KBM-7 (cell line): Measurements from ENCODE around the gene POLE4.

ENCODE experiments used
- DNase-seq: peaks from one replicate; pipeline ENCODE4 v3.0.0-alpha.2; 2015
- in situ Hi-C: fragments of 300-500 bp; cut with MboI; formaldehyde crosslinking; loops from 2 replicates; pipeline ENCODE4 v1.14.3; 2020; ENCODE audit warnings: low sequenced_read_pairs, low pct_unique_long_range_greater_than_20kb, mixed read lengths

Gene POLE4

DNA sequence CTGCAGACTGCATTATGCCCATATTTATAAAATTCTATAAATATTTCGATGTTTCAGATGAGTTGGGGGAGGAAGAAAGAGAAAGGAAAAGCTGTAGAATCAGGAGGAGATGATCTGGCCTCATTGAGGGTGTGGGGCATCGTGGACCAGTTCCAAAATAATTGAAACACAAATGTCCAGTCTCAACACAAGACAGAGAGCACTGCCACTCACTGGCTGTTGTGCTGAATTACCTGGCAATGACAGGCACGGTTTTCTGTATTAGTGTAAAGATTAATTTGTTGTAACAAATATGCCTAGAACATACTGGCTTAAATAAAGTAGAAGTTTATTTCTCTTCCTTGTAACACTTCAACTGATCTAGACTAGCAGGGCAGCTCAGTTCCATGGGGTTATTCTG is 24.1 kb downstream of the POLE4 start:
- DNase-seq: no peak
- in situ Hi-C loops: no loop called here

DNA sequence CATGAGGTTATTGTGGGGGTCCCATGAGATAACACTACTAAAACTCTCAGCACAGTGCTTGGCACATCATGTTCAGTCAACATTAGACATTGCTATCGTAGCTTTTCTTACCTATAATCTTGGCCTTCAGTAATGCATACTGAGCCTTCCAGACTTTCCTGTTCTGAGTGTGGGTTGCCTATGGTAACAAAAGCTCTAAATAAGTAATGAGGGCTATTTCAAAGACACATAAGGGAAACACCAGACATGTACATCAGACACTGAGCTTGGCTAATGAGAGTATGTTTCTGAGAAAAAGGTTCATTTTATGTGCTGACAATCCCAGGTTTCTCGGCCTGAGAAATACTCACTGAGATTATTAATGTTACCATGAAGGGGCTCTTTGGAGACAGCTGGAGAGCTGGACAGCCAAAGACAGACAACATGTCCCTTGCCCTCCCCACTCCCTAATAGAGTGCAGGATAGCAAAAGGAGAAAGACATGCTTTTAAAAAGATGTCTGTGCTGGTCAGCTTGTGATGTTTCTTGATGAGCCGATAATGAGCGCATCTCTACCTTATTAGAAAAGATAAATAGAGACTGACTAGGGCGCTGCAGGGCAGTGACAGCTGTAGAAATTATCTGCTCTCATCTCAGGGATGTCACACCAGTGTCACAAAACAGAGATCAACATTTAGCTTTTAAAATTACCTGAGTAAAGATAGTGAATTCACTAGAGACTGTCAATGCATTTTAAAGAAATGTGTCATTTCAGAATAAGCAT is 25.4 kb downstream of the POLE4 start:
- in situ Hi-C loops: no loop called here
- no peak for DNase-seq

DNA sequence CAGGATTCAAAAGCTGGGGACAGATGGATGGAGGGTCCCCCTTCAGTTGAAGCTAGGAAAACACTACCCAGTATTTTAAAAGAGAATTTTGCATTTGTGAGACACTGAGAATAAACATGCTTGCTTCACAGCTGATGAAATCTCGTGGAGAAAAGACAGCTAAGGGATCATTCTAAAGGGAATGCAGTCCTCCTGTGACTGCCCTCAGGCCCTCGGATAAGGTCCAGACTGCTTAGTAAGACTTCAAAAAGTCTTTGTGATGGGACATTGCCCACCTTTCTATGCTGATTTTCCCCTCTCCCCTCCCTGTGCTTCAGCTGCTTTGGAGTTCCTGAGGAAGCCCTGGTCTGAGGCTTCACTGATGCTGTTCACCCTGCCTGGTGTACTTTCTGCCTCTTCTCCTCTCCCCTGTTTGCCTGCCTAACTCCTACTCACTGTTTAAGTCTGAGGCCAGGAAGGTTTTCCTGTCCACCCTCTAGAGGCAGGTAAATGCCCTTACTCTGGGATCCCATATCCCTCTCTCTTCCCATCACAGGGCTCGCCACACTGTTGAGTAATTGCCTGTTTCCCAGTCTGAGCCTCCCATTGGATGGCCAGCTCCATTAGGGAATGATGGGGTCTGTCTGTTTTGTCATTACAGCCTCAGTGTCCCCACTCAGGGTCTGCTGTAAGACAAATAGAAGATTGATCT is 26.6 kb downstream of the POLE4 start:
- DNase-seq: no peak
- in situ Hi-C loops: no loop called here

DNA sequence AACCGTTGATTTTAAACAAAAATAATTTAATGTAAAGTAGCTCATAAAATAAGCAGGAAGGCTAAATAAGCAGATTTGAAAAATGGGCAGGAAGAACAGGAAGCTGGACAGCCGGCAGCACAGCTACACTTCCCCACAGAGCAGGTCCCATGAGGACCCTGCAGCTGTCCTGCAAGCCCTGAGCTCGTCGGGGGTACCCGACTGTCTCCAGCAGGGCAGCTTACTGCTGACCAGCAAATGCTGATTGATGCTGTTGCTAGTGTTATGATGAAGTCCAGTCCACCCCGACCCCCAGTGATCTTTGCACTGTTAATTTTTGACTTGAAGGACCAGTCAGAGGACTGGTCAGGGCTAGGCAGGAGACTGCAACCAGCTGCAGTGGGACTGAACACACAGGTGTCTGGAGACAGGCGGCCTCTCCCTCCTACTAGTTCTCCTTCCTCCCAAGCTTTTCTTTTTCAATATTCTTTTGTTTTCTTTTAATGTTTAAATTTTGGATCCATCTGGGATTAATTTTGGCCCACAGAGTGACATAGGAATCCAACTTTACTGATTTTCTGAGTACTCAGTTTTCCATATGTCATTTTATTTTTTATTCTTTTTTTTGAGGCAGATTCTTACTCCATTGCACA is 27.7 kb downstream of the POLE4 start:
- DNase-seq: no peak
- in situ Hi-C loops: no loop called here

DNA sequence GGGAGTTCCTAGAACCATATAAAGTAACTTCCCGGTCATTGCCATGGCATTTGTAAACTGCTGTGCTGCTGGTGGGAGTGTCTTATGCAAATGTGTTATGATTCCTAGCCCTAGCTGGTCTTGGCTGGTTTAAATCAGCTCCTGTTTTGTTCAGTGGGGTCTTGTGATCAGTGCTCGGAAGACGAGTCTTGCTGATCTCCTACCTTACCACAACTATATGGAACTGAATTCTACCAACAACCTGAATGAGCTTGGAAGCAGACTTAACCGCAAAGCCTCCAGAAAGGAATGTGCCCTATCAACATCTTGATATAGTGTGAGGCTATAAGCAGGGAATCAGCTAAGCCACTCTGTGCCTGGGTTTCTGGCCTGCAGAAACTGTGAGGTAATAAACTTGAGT is 33.5 kb downstream of the POLE4 start:
- DNase-seq: no peak
- in situ Hi-C loops: no loop called here

DNA sequence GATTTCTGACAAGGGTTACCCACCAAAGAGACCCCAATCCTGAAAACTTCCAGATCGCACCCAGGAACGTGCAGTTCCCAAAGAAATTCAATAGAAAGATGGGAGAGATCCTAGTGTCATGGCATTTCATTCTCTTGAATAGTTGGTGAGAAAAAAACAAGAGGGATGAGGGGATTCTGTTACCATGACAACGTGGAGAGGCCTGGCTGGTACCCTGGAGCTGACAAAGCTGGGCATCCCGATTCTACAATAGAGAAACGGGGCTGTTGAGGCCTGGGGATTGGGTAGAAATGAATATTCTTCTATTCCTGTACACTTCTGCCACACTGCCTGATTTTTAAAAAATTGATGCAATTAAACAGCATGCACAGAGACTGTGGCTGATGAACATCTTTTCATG is 41.0 kb downstream of the POLE4 start:
- no peak for DNase-seq

DNA sequence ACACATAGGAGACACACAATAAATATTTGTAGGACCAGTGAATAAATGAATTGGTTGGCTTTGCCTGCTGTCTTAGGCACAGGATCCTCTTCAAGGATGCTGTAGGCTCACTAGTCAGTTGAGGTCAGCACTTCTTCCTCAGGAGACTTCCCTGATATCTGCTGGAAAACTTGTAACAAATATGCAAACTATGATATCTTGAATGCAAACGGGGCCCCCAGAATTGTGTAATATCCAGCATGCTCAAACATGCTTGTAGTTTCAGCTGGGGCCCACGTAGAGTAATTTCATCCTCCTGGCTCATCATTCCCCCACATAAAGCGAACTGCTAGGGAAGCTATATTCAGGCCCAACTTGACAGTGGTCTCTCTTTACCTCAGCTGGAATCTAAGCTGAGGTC is 43.6 kb downstream of the POLE4 start:
- in situ Hi-C loops: no loop called here
- no peak for DNase-seq

More for the DNA sequence above, 41.0 kb downstream of the POLE4 start:
- in situ Hi-C loops: no loop called here

DNA sequence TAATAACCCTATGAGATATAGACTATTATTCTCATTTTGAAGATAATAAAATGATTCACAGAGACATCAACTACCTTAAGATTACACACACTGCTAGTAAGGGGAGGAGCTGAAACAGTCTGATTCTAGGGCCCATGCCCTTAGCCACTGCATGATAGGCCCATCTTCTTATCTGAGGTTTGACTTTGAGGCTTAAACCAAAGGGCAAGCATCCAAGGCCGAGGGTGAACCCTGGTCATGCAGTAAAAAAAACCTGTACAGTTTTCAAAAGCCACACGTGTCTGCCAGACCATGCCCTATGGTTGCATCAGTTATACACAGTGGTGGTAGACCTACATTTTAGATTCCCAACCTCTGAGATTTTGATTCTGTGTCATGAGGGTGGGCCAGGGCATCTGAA is 44.8 kb downstream of the POLE4 start:
- in situ Hi-C loops: no loop called here
- DNase-seq: no peak

DNA sequence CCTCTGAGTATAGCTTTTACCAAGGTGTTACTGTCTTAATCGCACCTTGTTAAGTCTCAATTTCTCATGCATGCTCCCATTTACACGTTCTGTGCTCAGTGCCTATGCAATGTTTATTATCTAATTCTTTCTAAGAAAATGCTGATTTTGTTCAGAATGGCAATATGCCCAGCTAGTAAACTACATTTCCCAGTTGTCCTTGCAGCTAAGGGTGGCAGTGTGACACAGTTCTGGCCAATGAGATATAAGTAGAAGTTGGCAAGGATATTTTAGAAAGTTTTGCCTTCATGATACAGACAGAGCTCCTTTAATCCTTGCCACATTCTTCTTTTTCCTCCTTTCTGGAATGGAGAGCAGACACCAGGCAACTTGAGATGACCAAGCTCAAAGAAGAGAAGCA is 45.3 kb downstream of the POLE4 start:
- in situ Hi-C loops: no loop called here
- no peak for DNase-seq

DNA sequence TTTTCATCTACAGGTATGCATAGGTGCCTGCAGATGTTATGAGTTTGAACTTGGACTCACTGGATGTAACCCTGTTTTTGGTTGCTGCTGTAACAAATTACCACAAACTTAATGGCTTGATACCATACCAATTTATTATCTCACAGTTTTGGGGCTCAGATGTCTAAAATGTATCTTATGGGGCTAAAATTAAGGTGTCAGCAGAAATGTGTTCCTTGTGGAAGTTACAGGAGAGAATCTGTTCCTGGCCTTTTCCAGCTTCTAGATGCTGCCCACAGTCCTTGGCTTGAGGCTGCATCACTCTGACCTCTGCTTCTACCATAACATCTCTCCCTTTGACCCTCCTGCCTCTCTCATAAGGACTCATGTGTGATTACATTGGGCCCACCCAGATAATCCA is 47.6 kb downstream of the POLE4 start:
- no peak for DNase-seq
- in situ Hi-C loops: no loop called here

DNA sequence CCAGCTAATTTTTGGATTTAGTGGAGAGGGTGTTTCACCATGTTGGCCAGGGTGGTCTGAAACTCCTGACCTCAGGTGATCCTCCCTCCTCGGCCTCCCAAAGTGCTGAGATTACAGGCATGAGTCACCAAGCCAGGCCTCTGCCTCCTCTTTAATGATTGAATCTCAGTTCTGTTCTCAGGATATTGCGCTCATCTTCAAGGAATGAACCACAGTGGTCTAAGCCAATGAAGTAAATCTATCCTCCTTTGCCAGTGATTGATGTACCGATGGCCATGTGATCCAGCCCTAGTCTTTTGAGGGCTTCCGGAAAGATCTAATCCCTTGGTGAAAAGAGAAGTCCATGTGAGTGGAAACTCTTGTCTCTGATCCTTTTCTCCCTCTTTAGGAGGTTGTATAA is 48.6 kb downstream of the POLE4 start:
- in situ Hi-C loops: no loop called here
- no peak for DNase-seq

DNA sequence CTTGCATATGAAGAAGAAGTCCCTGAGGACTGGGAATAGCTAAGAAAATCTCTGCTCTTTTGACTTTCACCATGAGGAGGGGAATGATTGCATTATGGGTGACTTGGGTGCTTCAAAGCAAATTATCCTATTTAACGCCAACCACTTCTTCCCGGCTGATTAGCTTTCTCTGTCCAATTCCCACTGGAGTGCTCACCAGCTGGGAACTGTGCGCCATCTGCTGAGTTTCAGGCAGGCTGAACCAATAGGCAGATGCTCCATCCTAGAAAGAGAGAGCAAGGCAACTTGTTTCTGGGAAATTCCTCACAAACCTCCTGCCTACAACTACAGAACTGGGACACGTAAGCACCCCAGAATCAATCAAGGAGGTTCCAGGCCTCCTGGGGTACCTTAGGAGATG is 49.4 kb downstream of the POLE4 start:
- no peak for DNase-seq
- in situ Hi-C loops: no loop called here

DNA sequence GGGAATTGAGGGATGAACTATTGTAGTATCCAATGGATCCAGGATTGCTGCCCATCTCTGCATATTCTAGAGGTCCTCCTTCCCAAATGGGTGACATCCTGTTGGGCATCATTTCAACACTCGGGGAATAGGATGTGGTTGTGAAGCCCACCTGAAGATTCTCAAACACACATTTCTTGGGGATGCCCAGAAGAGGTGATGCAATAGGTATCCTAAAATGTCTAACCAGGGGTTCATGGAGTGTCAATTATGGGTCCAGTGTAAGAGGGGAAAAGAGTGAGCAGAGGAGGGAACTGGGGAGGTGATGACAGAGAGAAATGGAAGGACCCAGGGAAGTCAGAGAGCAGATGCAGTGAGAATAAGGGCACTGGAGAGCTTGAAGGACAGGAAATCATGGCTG is 52.1 kb downstream of the POLE4 start:
- in situ Hi-C loops: no loop called here
- no peak for DNase-seq

DNA sequence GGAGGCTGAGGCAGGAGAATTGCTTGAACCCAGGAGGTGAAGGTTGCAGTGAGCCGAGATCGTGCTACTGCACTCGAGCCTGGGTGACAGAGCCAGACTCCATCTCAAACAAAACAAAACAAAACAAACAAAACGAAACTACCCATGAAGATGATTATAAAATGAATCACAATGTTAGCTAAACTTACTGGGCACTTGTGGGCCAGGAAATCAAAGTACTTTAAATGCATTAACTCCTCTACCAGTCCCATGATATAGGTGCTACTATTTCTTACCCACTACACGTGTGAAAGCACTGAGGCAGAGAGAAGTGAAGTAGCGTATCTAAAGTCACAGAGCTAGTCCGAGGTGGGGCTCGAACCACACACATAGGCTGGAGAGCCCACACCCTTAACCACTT is 53.6 kb downstream of the POLE4 start:
- DNase-seq: no peak
- in situ Hi-C loops: no loop called here

DNA sequence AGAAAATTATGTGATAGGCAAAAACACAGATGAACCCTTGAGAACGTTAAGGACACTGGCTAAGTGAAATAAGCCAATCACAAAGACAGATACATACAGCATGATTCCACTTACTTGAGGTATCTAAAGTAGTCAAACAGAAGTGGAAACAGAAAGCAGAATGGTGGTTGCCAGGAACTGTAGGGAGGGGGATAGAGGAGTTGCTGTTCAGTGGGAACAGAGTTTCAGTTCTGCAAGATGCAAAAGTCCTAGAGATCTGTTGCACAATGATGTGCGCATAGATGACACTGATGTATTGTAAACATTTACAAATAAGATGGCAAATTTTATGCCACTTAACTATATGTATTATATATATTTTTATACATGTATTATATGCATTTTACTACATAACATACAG is 59.7 kb downstream of the POLE4 start:
- in situ Hi-C loops: no loop called here
- DNase-seq: no peak
